Gastrocnemius medialis (tissue), 4 donors: ENCODE measurements around the gene CDA. TPM values are rescaled to one million over a fixed set of nuclear protein-coding genes. Genes with fewer than 3 reads are reported as not detected.
A peak's percentile ranks its signal among the peaks of the same experiment; 100 is the strongest.

Source experiments
- ATAC-seq, 2 donors: fragments of 150-250 bp; one replicate each; pipeline ENCODE4 v1.9.1; 2016
- DNase-seq, 2 donors: peaks; one replicate each; pipeline ENCODE4 v3.0.0-alpha.2; 2019
- H3K27ac ChIP-seq, 4 donors: fragments of 200-600 bp; sonication (generic); 1 replicate in 1 of 4; 2 replicates in 3 of 4; pipeline ENCODE4 v1.5.1; 2016 to 2018; ENCODE audit warnings: mild to moderate bottlenecking in 2 of 4, moderate library complexity in 1 of 4
- H3K27me3 ChIP-seq, 3 donors: fragments of 200-600 bp; sonication (generic) in 2 of 3; 1 replicate in 1 of 3; 2 replicates in 2 of 3; pipeline versions ENCODE4 v1.5.1 to v1.6.0; 2016 to 2019; ENCODE audit warnings: mild to moderate bottlenecking in 1 of 3, moderate library complexity in 1 of 3
- H3K36me3 ChIP-seq, 2 donors: fragments of 200-600 bp; sonication (generic) in 1 of 2; one replicate each; pipeline ENCODE4 v1.5.1; 2017 to 2018
- H3K4me1 ChIP-seq, 2 donors: fragments of 200-600 bp; sonication (generic) in 1 of 2; one replicate each; pipeline ENCODE4 v1.5.1; 2016 to 2017; ENCODE audit warnings: mild to moderate bottlenecking in 2 of 2
- H3K4me3 ChIP-seq, 4 donors: fragments of 200-600 bp; sonication (generic) in 3 of 4; 1 replicate in 1 of 4; 2 replicates in 3 of 4; pipeline ENCODE4 v1.5.1; 2016 to 2019; ENCODE audit warnings: mild to moderate bottlenecking in 2 of 4
- H3K9me3 ChIP-seq, 3 donors: fragments of 200-600 bp; sonication (generic) in 2 of 3; 1 replicate in 1 of 3; 2 replicates in 2 of 3; pipeline ENCODE4 v1.5.1; 2016 to 2019
- POLR2A ChIP-seq, 2 donors: fragments of 450-650 bp; IDR thresholded peaks; one replicate each; pipeline ENCODE4 v1.6.1; 2017; ENCODE audit warnings: antibody characterized with exemption in 2 of 2, mild to moderate bottlenecking in 2 of 2, moderate library complexity in 2 of 2
- in situ Hi-C, 4 donors: fragments of 200-750 bp; cut with MboI; loops; one replicate each; pipeline versions ENCODE4 v1.15.0 to v1.8.0; 2017; ENCODE audit warnings: low sequenced_read_pairs in 4 of 4
- intact Hi-C: fragments of 100-400 bp; cut with DNase I; formaldehyde crosslinking; loops from one replicate; pipeline ENCODE4 v1.15.1; 2023; ENCODE audit warnings: low total_unique reads
- total RNA-seq, 4 donors: library from RNA; depleted of rRNA; stranded (reverse); fragments of >200 nt; gene quantifications; one replicate each; pipeline versions ENCODE4 v1.1.0 to v1.2.3, GENCODE V29; 2016
- TF ChIP-seq, protein P1 (sequence below), 5 experiments: fragments of 450-650 bp in 3 of 5; fragments of 200-600 bp in 2 of 5; sonication (generic) in 2 of 5; IDR thresholded peaks in 4 of 5; conservative IDR thresholded peaks in 1 of 5; 1 replicate in 4 of 5; 2 replicates in 1 of 5; pipeline ENCODE4 v1.5.1; 2016 to 2019; ENCODE audit warnings: antibody characterized with exemption in 5 of 5, mild to moderate bottlenecking in 3 of 5, moderate library complexity in 3 of 5

The CDA gene
- total RNA-seq, 4 donors from 2014 or later = 0.71 to 1.7 (median 1.2) TPM

DNA sequence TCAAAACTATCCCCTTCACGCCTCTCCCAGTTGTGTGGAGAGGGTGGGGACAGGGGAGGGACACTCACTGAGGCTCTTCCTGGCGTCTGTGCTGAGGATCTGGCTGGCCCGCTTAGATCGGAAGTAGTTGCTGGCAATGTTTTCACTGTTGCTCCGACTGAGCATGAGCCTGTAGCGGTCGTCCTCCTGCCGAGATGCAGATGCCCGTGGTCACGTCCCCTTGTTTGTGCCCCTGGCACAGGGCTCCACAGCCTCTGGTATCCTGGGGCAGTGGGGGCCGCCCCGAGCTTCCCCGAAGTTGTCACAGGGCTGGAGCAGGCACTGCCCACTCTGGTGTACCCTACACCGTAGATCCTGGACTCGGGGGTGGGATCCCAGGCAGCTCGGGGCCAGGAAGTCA lies 77.2 kb downstream of the CDA start:
- ATAC-seq (no peak), DNase-seq (no peak)
- Histone ChIP-seq H3K4me1 (peaks cover 5% of the 10 kb centered on the region in 2 donors), H3K27me3 (no peaks in the 10 kb centered on the region), H3K36me3 (no peaks in the 10 kb centered on the region), H3K9me3 (no peaks in the 10 kb centered on the region), H3K27ac (peak overlapping the region in 3 of 4 donors; percentile 38 to 53 (median 51)), H3K4me3 (peak overlapping the region in 1 of 4 donors; percentile 19)
- intact Hi-C loops = no loop called here
- no peak for TF ChIP-seq POLR2A (IDR thresholded peaks at IDR 0.05)
- TF ChIP-seq, protein P1, sequence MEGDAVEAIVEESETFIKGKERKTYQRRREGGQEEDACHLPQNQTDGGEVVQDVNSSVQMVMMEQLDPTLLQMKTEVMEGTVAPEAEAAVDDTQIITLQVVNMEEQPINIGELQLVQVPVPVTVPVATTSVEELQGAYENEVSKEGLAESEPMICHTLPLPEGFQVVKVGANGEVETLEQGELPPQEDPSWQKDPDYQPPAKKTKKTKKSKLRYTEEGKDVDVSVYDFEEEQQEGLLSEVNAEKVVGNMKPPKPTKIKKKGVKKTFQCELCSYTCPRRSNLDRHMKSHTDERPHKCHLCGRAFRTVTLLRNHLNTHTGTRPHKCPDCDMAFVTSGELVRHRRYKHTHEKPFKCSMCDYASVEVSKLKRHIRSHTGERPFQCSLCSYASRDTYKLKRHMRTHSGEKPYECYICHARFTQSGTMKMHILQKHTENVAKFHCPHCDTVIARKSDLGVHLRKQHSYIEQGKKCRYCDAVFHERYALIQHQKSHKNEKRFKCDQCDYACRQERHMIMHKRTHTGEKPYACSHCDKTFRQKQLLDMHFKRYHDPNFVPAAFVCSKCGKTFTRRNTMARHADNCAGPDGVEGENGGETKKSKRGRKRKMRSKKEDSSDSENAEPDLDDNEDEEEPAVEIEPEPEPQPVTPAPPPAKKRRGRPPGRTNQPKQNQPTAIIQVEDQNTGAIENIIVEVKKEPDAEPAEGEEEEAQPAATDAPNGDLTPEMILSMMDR (IDR thresholded peaks at IDR 0.05 in 4 of 5, conservative IDR thresholded peaks at IDR 0.05 in 1 of 5) = no peak
- in situ Hi-C loops = no loop called here

DNA sequence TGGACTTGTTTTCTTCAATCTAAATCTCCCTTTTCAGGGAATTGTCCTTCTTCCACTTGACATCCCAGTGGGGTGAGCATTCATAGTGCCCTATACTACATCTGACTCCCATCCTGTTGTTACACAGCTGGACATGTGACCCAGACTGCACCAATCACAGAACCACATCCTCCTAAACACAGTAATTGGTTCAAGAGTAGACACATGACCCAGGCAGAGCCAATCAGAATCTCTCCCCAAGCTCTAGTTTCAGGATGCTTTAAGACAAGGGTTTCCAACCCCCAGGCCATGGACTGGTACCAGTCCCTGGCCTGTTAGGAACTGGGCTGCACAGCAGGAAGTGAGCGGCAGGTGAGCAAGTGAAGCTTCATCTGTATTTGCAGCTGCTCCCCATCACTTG lies 77.9 kb downstream of the CDA start:
- Histone ChIP-seq H3K36me3 (no peaks in the 10 kb centered on the region), H3K27ac (peak overlapping the region in 2 of 4 donors; percentile 51 to 53), H3K4me1 (peaks cover 4 to 5% of the 10 kb centered on the region in 2 donors), H3K9me3 (no peaks in the 10 kb centered on the region), H3K4me3 (no peak overlapping the region), H3K27me3 (no peaks in the 10 kb centered on the region)
- DNase-seq (no peak), ATAC-seq (no peak)
- TF ChIP-seq, protein P1 (IDR thresholded peaks at IDR 0.05 in 4 of 5, conservative IDR thresholded peaks at IDR 0.05 in 1 of 5) = no peak
- TF ChIP-seq POLR2A (IDR thresholded peaks at IDR 0.05) = no peak
- intact Hi-C loops = no loop called here
- in situ Hi-C loops = no loop called here

Other genes with a start within 250 kb of the CDA start
- gene CAMK2N1, start 102.9 kb upstream of the CDA start, total RNA-seq = 1 to 10 TPM; 1.3 to 2.5 (median 1.5) TPM
- 10 to 100 TPM; 32.8 to 44.5 (median 38.8) TPM for gene MUL1, start 80.9 kb upstream of the CDA start, total RNA-seq
- gene FAM43B, start 36.5 kb upstream of the CDA start, total RNA-seq = under 1 TPM in 2 of 4 donors, not detected in 2; 0.09 to 0.10 TPM
- 100 to 1,000 TPM; 376 to 478 (median 414) TPM for gene PINK1, start 44.4 kb downstream of the CDA start, total RNA-seq
- 100 to 1,000 TPM in 2 of 4 donors, 10 to 100 TPM in 2; 63.0 to 110 (median 99.8) TPM for gene DDOST, start 72.3 kb downstream of the CDA start, total RNA-seq
- gene KIF17, start 128.9 kb downstream of the CDA start, total RNA-seq = 1 to 10 TPM; 2.6 to 3.8 (median 3.0) TPM
- gene SH2D5, start 143.6 kb downstream of the CDA start, total RNA-seq = under 1 TPM in 1 of 4 donors, not detected in 3; 0.53 TPM
- gene HP1BP3, start 198.2 kb downstream of the CDA start, total RNA-seq = 100 to 1,000 TPM in 2 of 4 donors, 10 to 100 TPM in 2; 73.9 to 121 (median 108) TPM